H1 (cell line): ENCODE measurements around the gene RAB26.
"Not testable (repeated sequence)": the region's sequence is repeated elsewhere in the genome, so short reads cannot be mapped to it uniquely, and the experiment has no call there.

Experiments
- ASH2L ChIP-seq: fragments of 200-600, 300-600 bp; sonication (generic); IDR thresholded peaks from one replicate; pipeline ENCODE4 v1.7.1; 2017; ENCODE audit warnings: low read length
- CEBPB ChIP-seq: IDR thresholded peaks from 2 replicates; pipeline ENCODE4 v1.6.1; 2012; ENCODE audit warnings: low read depth, low read length
- CTCF ChIP-seq, 3 experiments: IDR thresholded peaks; 1 replicate in 2 of 3; 2 replicates in 1 of 3; pipeline versions ENCODE4 v1.5.1 to v1.6.1; 2011; ENCODE audit warnings: low read length in 3 of 3, mild to moderate bottlenecking in 3 of 3, inconsistent platforms in 2 of 3, low read depth in 1 of 3, moderate library complexity in 1 of 3; ENCODE audit not compliant: insufficient read depth in 1 of 3; ENCODE audit errors: control extremely low read depth in 1 of 3
- EZH2 ChIP-seq: fragments of 200-600 bp; sonication (generic); IDR thresholded peaks from 2 replicates; pipeline ENCODE4 v1.7.1; 2012; ENCODE audit warnings: low read depth, mild to moderate bottlenecking, moderate library complexity, low read length, inconsistent platforms; ENCODE audit not compliant: severe bottlenecking
- HDAC2 ChIP-seq, 2 experiments: fragments of 300-600 bp in 1 of 2; sonication (generic) in 1 of 2; IDR thresholded peaks; 2 replicates each; pipeline ENCODE4 v1.6.1; 2011 to 2012; ENCODE audit warnings: low read depth in 2 of 2, low read length in 2 of 2, mild to moderate bottlenecking in 2 of 2, moderate library complexity in 2 of 2, borderline replicate concordance in 1 of 2, inconsistent platforms in 1 of 2
- NRF1 ChIP-seq: IDR thresholded peaks from 2 replicates; pipeline ENCODE4 v1.6.1; 2011; ENCODE audit warnings: mild to moderate bottlenecking, low read depth, low read length, improper control_type of control experiment
- PHF8 ChIP-seq: fragments of 200-600 bp; sonication (generic); conservative IDR thresholded peaks from 2 replicates; pipeline ENCODE4 v1.7.1; 2012; ENCODE audit warnings: low read depth, mild to moderate bottlenecking, inconsistent platforms, low read length, moderate library complexity
- SIRT6 ChIP-seq: IDR thresholded peaks from one replicate; pipeline ENCODE4 v1.7.1; 2012; ENCODE audit warnings: low read length, inconsistent platforms
- SP1 ChIP-seq: IDR thresholded peaks from 2 replicates; pipeline ENCODE4 v1.6.1; 2011; ENCODE audit warnings: low read depth, low read length

- TF ChIP-seq HDAC2 (IDR thresholded peaks at IDR 0.05; ENCODE audit: borderline replicate concordance in 1 of 2, low read depth in 2 of 2, low read length in 2 of 2); SIRT6; CTCF (IDR thresholded peaks at IDR 0.05; ENCODE audit: control extremely low read depth in 1 of 3, insufficient read depth in 1 of 3, low read depth in 1 of 3, low read length in 3 of 3); PHF8; CEBPB; SP1; ASH2L; NRF1; EZH2: not testable (repeated sequence)
These were observed 14.6 kb upstream of the RAB26 start for GRCh38 chr16:2133797-2134196.
